ENCODE results near the gene MPP2. TPM values are rescaled to one million over a fixed set of nuclear protein-coding genes. Genes with fewer than 3 reads are reported as not detected.

Gene MPP2
- total RNA-seq, 3 donors from 2014 or later (not counting 1 experiment from before 2014, with no cell fraction given) = 0.75 to 2.0 (median 0.85) TPM

DNA sequence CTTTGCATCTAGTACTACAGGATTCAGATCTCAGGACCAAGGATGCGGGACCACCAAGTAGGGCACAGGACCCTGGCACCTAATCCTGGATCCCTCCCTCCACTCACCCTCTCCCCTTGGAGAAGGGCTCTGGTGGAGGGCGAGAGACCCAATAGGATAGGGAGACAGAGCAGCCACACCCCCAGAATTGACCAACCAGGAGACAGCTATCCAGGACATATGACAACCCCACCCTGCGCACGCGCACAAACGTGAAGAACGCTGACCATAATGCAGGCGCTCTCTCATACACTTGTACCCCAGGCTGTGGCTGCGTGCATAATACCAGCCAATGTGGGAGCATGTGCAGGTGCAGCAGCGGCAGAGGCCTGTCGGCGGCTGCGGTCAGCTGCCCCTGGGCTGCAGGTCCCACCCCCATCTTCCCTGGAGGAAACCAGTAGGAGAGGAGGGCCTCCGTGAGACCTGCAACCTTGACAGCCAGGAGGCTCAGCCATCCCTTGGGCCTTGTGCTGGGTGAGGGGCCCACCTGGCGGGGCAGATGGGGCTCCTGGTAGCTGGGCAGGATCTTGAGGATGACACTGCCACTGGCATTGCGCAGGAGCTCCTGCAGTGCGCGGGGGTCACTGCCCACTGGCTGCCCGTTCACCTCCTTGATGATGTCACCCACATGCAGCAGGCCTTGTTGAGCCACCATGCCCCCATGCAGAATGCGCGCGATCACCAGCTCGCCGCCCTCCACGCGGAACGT, 25.4 kb downstream of the MPP2 start:
- Mint-ChIP-seq H3K27me3 (ENCODE audit: low read depth in 2 of 2) (peaks cover 8 to 15% of the 10 kb centered on the region in 2 donors), H3K4me1 (peaks cover 0 to 5% of the 10 kb centered on the region in 2 donors), H3K27ac (no peak overlapping the region), H3K36me3 (no peaks in the 10 kb centered on the region), H3K4me3 (no peak overlapping the region), H3K9me3 (no peaks in the 10 kb centered on the region)
- DNase-seq (no peak), ATAC-seq (no peak)
- Histone ChIP-seq H3K36me3 (ENCODE audit: control insufficient read depth, insufficient read depth, low read length) (no peaks in the 10 kb centered on the region), H3K27ac (ENCODE audit: low read length) (no peak overlapping the region), H3K27me3 (ENCODE audit: control insufficient read depth, insufficient read depth, low read length) (peaks cover 2% of the 10 kb centered on the region), H3K9me3 (ENCODE audit: control insufficient read depth, insufficient read depth, low read length) (no peaks in the 10 kb centered on the region), H3K4me1 (ENCODE audit: control insufficient read depth, insufficient read depth, low read length) (peaks cover 4% of the 10 kb centered on the region), H3K4me3 (ENCODE audit: low read length) (no peak overlapping the region)
- intact Hi-C loops (cut with micrococcal nuclease) = no loop called here
- 94% methylated on average over 27 of the region's 27 CpGs for WGBS (ENCODE audit: insufficient coverage)
- TF ChIP-seq CTCF (IDR thresholded peaks at IDR 0.05) = no peak

DNA sequence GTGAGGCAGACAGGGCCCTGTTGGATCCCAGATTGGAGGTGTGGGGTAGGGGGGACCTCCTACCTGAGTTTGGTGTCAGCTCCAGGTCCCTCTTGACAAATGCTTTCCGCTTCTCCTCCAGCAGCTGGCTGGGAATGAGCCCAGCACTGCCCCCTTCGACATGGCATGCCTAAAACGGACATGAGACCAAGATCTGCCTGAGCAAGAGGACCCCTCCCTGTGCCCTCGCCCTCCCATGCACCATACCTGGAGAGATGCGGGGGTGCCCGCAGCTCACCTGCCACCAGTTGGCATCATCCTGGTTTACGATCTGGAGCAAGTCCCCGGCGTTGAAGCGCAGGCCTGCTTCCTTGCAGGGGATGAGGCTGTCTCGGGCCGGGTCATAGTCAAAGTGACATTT, 26.2 kb downstream of the MPP2 start:
- Mint-ChIP-seq H3K27ac (no peak overlapping the region), H3K27me3 (ENCODE audit: low read depth in 2 of 2) (peaks cover 8 to 15% of the 10 kb centered on the region in 2 donors), H3K9me3 (no peaks in the 10 kb centered on the region), H3K4me1 (peaks cover 0 to 5% of the 10 kb centered on the region in 2 donors), H3K4me3 (no peak overlapping the region), H3K36me3 (no peaks in the 10 kb centered on the region)
- no peak for DNase-seq
- Histone ChIP-seq H3K4me3 (ENCODE audit: low read length) (no peak overlapping the region), H3K27ac (ENCODE audit: low read length) (no peak overlapping the region), H3K27me3 (ENCODE audit: control insufficient read depth, insufficient read depth, low read length) (peaks cover 2% of the 10 kb centered on the region), H3K4me1 (ENCODE audit: control insufficient read depth, insufficient read depth, low read length) (peaks cover 4% of the 10 kb centered on the region), H3K36me3 (ENCODE audit: control insufficient read depth, insufficient read depth, low read length) (no peaks in the 10 kb centered on the region), H3K9me3 (ENCODE audit: control insufficient read depth, insufficient read depth, low read length) (no peaks in the 10 kb centered on the region)
- ATAC-seq = no peak
- intact Hi-C loops (cut with micrococcal nuclease) = no loop called here
- WGBS (ENCODE audit: insufficient coverage) = 94% methylated on average over 12 of the region's 12 CpGs
- no peak for TF ChIP-seq CTCF (IDR thresholded peaks at IDR 0.05)

- H3K4me3 Mint-ChIP-seq = no peak overlapping the region
- DNase-seq = peak; percentile 23 to 67
These were observed 26.8 kb downstream of the MPP2 start for GRCh38 chr17:43880420-43880991.

More at GRCh38 chr17:43880420-43880991, 26.8 kb downstream of the MPP2 start:
- Histone ChIP-seq H3K36me3 (ENCODE audit: control insufficient read depth, insufficient read depth, low read length) (no peaks in the 10 kb centered on the region), H3K27me3 (ENCODE audit: control insufficient read depth, insufficient read depth, low read length) (peaks cover 2% of the 10 kb centered on the region), H3K27ac (ENCODE audit: low read length) (no peak overlapping the region), H3K4me1 (ENCODE audit: control insufficient read depth, insufficient read depth, low read length) (peaks cover 4% of the 10 kb centered on the region), H3K4me3 (ENCODE audit: low read length) (no peak overlapping the region), H3K9me3 (ENCODE audit: control insufficient read depth, insufficient read depth, low read length) (no peaks in the 10 kb centered on the region)
- H3K36me3 Mint-ChIP-seq = no peaks in the 10 kb centered on the region
- H3K9me3 Mint-ChIP-seq = no peaks in the 10 kb centered on the region
- peak; percentile 48 for TF ChIP-seq CTCF (IDR thresholded peaks at IDR 0.05)
- H3K4me1 Mint-ChIP-seq = peaks cover 0 to 5% of the 10 kb centered on the region in 2 donors
- intact Hi-C loops (cut with micrococcal nuclease) = no loop called here
- WGBS (ENCODE audit: insufficient coverage) = 79% methylated on average over 20 of the region's 20 CpGs
- H3K27me3 Mint-ChIP-seq (ENCODE audit: low read depth in 2 of 2) = peaks cover 7 to 15% of the 10 kb centered on the region in 2 donors
- no peak overlapping the region for H3K27ac Mint-ChIP-seq
- ATAC-seq = peak in 2 of 3 donors; percentile 42 to 53

Measured in natural killer cell (primary cell).